Trophoblast cell (in vitro differentiated cells and primary cell): ENCODE data around the gene OPA1.

Experiments used
- DNase-seq, 2 donors: peaks; one replicate each; pipeline ENCODE4 v3.0.0-alpha.2; 2016
- H2AFZ ChIP-seq: 2 replicates; pipeline ENCODE4 v1.6.1; 2013; ENCODE audit warnings: low read length, moderate library complexity, mild to moderate bottlenecking; ENCODE audit not compliant: insufficient read depth, poor library complexity
- H2AK5ac ChIP-seq: 2 replicates; pipeline ENCODE4 v1.6.1; 2013; ENCODE audit warnings: mild to moderate bottlenecking, low read length
- H2BK120ac ChIP-seq: 2 replicates; pipeline ENCODE4 v1.6.1; 2013; ENCODE audit warnings: low read length, mild to moderate bottlenecking, moderate library complexity; ENCODE audit not compliant: insufficient read depth, poor library complexity
- H2BK12ac ChIP-seq: 2 replicates; pipeline ENCODE4 v1.6.1; 2013; ENCODE audit warnings: mild to moderate bottlenecking, low read length, moderate library complexity
- H2BK5ac ChIP-seq: 2 replicates; pipeline ENCODE4 v1.6.1; 2013; ENCODE audit warnings: low read length, low read depth, moderate library complexity, mild to moderate bottlenecking; ENCODE audit not compliant: poor library complexity
- H3K14ac ChIP-seq: 2 replicates; pipeline ENCODE4 v1.6.1; 2013; ENCODE audit warnings: mild to moderate bottlenecking, low read length
- H3K18ac ChIP-seq: 2 replicates; pipeline ENCODE4 v1.6.1; 2013; ENCODE audit warnings: mild to moderate bottlenecking, low read length
- H3K23ac ChIP-seq: 2 replicates; pipeline ENCODE4 v1.6.1; 2013; ENCODE audit warnings: low read length
- H3K27ac ChIP-seq: 2 replicates; pipeline ENCODE4 v1.5.1; 2013; ENCODE audit warnings: low read depth, mild to moderate bottlenecking, inconsistent platforms, low read length, moderate library complexity
- H3K27me3 ChIP-seq: 2 replicates; pipeline ENCODE4 v1.6.1; 2013; ENCODE audit warnings: inconsistent platforms, mild to moderate bottlenecking, low read length, moderate library complexity; ENCODE audit not compliant: insufficient read depth
- H3K36me3 ChIP-seq, 2 experiments: 1 replicate in 1 of 2; 2 replicates in 1 of 2; pipeline ENCODE4 v1.6.1; 2013; ENCODE audit warnings: low read length in 2 of 2, mild to moderate bottlenecking in 2 of 2, moderate library complexity in 1 of 2; ENCODE audit not compliant: insufficient read depth in 2 of 2, control insufficient read depth in 1 of 2
- H3K4ac ChIP-seq: 2 replicates; pipeline ENCODE4 v1.6.1; 2013; ENCODE audit warnings: low read depth, mild to moderate bottlenecking, low read length, moderate library complexity
- H3K4me1 ChIP-seq, 2 experiments: 1 replicate in 1 of 2; 2 replicates in 1 of 2; pipeline ENCODE4 v1.6.1; 2013; ENCODE audit warnings: low read length in 2 of 2, mild to moderate bottlenecking in 2 of 2, moderate library complexity in 1 of 2; ENCODE audit not compliant: insufficient read depth in 2 of 2, control insufficient read depth in 1 of 2
- H3K4me2 ChIP-seq: 2 replicates; pipeline ENCODE4 v1.6.1; 2013; ENCODE audit warnings: inconsistent platforms, mild to moderate bottlenecking, low read length, moderate library complexity
- H3K4me3 ChIP-seq: 2 replicates; pipeline ENCODE4 v1.5.1; 2013; ENCODE audit warnings: mild to moderate bottlenecking, low read depth, low read length, inconsistent platforms
- H3K79me1 ChIP-seq: one replicate; pipeline ENCODE4 v1.6.1; 2013; ENCODE audit warnings: low read length
- H3K79me2 ChIP-seq: 2 replicates; pipeline ENCODE4 v1.6.1; 2013; ENCODE audit warnings: low read length, mild to moderate bottlenecking; ENCODE audit not compliant: control insufficient read depth, insufficient read depth, poor library complexity
- H3K9ac ChIP-seq: 2 replicates; pipeline ENCODE4 v1.6.1; 2013; ENCODE audit warnings: mild to moderate bottlenecking, low read length
- H3K9me3 ChIP-seq: 2 replicates; pipeline ENCODE4 v1.6.1; 2013; ENCODE audit warnings: low read depth, mild to moderate bottlenecking, control low read depth, inconsistent platforms, low read length; ENCODE audit not compliant: insufficient read depth
- H4K12ac ChIP-seq: 2 replicates; pipeline ENCODE4 v1.6.1; 2013; ENCODE audit warnings: low read depth, mild to moderate bottlenecking, low read length, moderate library complexity
- H4K8ac ChIP-seq: 2 replicates; pipeline ENCODE4 v1.6.1; 2013; ENCODE audit warnings: low read depth, mild to moderate bottlenecking, low read length, moderate library complexity
- H4K91ac ChIP-seq: one replicate; pipeline ENCODE4 v1.6.1; 2013; ENCODE audit warnings: low read depth, mild to moderate bottlenecking, low read length, moderate library complexity
- WGBS: extraction: QIAGEN DNeasy Blood & Tissue Kit; methylation state at CpG from one replicate; pipeline ENCODE4 v1.1.7; 2013; ENCODE audit warnings: missing lambda C conversion rate; ENCODE audit not compliant: insufficient read length, insufficient coverage; ENCODE audit errors: extremely low coverage; 5-methylcytosine and 5-hydroxymethylcytosine counted together

OPA1 gene

DNA sequence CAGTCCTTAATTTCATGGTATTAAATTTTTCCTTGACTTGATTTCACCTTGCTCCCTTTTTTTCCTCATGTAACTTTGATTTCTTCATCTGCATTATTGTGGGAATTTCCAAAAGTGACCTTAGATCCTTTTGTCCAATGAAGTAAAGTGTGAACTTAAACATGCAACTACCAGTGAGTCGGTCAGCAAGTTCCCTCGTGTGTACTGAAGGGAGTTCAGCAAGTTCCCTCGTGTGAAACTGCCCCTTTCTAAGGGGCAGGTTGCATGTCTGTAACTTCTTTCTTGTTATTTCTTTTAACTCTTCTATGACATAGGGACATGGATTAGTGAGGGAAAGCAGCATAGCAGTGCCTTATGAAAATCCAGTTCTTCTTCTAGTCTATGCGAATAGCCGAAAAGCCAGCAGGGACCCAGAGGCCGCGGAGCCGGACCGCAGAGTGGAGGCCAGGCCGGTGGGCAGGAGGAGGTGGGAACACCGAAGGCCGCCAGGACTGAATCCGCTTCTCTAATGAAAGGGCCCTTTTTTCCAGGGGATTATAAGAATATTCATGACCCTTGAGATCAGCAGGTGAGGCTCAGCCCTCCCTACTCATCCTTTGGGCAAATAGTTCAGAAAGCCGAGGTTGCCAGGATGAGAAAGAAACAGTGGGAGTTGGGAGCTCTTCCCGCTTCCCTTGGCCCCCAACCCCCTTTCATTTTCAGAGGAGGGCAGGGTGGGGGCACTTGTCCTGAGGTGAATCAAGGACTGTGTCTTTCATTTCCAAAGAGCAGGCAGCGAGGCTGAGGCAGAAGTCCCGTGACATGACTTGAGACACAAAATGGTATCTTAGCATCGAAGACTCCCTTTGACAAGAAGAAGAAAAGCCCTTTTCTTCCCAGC, 117.5 kb downstream of the OPA1 start:
- Histone ChIP-seq H3K18ac (no peak overlapping the region), H2BK5ac (no peak overlapping the region), H3K4me2 (no peak overlapping the region), H3K4me1 (peaks cover 0 to 2% of the 10 kb centered on the region in 2 experiments), H4K12ac (no peak overlapping the region), H2AK5ac (no peak overlapping the region), H3K9me3 (peaks cover 7% of the 10 kb centered on the region), H2AFZ (no peak overlapping the region), H4K8ac (no peak overlapping the region), H2BK12ac (no peak overlapping the region), H2BK120ac (no peak overlapping the region), H3K27ac (no peak overlapping the region), H3K79me1 (no peaks in the 10 kb centered on the region), H3K14ac (no peak overlapping the region), H4K91ac (no peak overlapping the region), H3K9ac (no peak overlapping the region), H3K23ac (no peak overlapping the region), H3K79me2 (no peaks in the 10 kb centered on the region), H3K36me3 (peaks cover 0 to 2% of the 10 kb centered on the region in 2 experiments), H3K4ac (no peak overlapping the region), H3K4me3 (no peak overlapping the region), H3K27me3 (no peaks in the 10 kb centered on the region)
- no peak for DNase-seq
- WGBS = no CpG with 5 or more reads among the region's 18 CpGs

DNA sequence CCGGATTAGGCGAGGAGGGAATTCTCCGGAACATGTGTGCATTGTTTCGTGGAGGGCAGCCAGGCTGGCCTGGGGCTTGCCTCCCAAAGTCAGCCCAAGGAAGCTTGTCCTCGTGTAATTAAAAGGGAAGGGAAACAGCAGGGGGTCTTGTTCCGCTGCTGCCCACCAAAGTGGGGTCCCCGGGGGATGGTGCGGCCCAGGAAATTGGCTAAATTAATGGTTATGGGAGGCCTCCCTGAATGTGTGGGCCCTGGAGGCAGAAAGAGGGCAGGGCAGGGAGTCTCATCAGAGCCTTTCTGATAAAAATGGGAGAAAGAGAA, 118.1 kb downstream of the OPA1 start:
- Histone ChIP-seq H4K12ac (no peak overlapping the region), H3K9ac (no peak overlapping the region)
- no CpG with 5 or more reads among the region's 8 CpGs for WGBS

GRCh38 chr3:193711523-193711963, 118.5 kb downstream of the OPA1 start:
- H3K4me1 ChIP-seq = peaks cover 0 to 2% of the 10 kb centered on the region in 2 experiments
- H2BK5ac ChIP-seq = no peak overlapping the region
- no peak overlapping the region for H3K14ac ChIP-seq

More for the DNA sequence above, 118.1 kb downstream of the OPA1 start:
- H3K18ac ChIP-seq = no peak overlapping the region
- no peak overlapping the region for H4K8ac ChIP-seq
- H2BK120ac ChIP-seq = no peak overlapping the region
- H3K27ac ChIP-seq = no peak overlapping the region
- no peaks in the 10 kb centered on the region for H3K79me2 ChIP-seq
- no peak overlapping the region for H3K4me3 ChIP-seq
- no peak for DNase-seq
- H2AK5ac ChIP-seq = no peak overlapping the region
- no peaks in the 10 kb centered on the region for H3K79me1 ChIP-seq
- no peak overlapping the region for H3K23ac ChIP-seq
- H3K27me3 ChIP-seq = no peaks in the 10 kb centered on the region
- no peak overlapping the region for H2BK12ac ChIP-seq
- no peak overlapping the region for H3K4ac ChIP-seq
- H3K4me1 ChIP-seq = peaks cover 0 to 2% of the 10 kb centered on the region in 2 experiments
- H3K4me2 ChIP-seq = no peak overlapping the region
- peaks cover 9% of the 10 kb centered on the region for H3K9me3 ChIP-seq
- H2BK5ac ChIP-seq = no peak overlapping the region
- H4K91ac ChIP-seq = no peak overlapping the region
- H3K14ac ChIP-seq = no peak overlapping the region
- H2AFZ ChIP-seq = no peak overlapping the region
- H3K36me3 ChIP-seq = peaks cover 0 to 2% of the 10 kb centered on the region in 2 experiments

GRCh38 chr3:193711964-193712598, 119.1 kb downstream of the OPA1 start:
- Histone ChIP-seq H4K8ac (no peak overlapping the region), H3K9me3 (peaks cover 11% of the 10 kb centered on the region)

More at GRCh38 chr3:193711523-193711963, 118.5 kb downstream of the OPA1 start:
- Histone ChIP-seq H4K12ac (no peak overlapping the region), H3K79me2 (no peaks in the 10 kb centered on the region), H2AK5ac (no peak overlapping the region), H3K9ac (no peak overlapping the region), H2AFZ (no peak overlapping the region), H3K4me2 (no peak overlapping the region), H3K79me1 (no peaks in the 10 kb centered on the region), H3K27ac (no peak overlapping the region), H2BK12ac (no peak overlapping the region), H3K23ac (no peak overlapping the region), H2BK120ac (no peak overlapping the region), H3K4me3 (no peak overlapping the region), H3K4ac (no peak overlapping the region), H3K18ac (no peak overlapping the region), H4K91ac (no peak overlapping the region), H4K8ac (no peak overlapping the region), H3K27me3 (no peaks in the 10 kb centered on the region), H3K36me3 (peaks cover 0 to 2% of the 10 kb centered on the region in 2 experiments), H3K9me3 (peaks cover 11% of the 10 kb centered on the region)
- no CpG with 5 or more reads among the region's 9 CpGs for WGBS
- no peak for DNase-seq

More at GRCh38 chr3:193711964-193712598, 119.1 kb downstream of the OPA1 start:
- Histone ChIP-seq H3K14ac (no peak overlapping the region), H4K91ac (no peak overlapping the region), H2BK12ac (no peak overlapping the region), H4K12ac (no peak overlapping the region), H3K79me1 (no peaks in the 10 kb centered on the region), H3K4me2 (no peak overlapping the region), H3K4ac (no peak overlapping the region), H3K36me3 (peaks cover 0 to 2% of the 10 kb centered on the region in 2 experiments), H2BK5ac (no peak overlapping the region), H3K4me1 (peaks cover 0 to 2% of the 10 kb centered on the region in 2 experiments), H2AK5ac (no peak overlapping the region), H3K79me2 (no peaks in the 10 kb centered on the region), H3K9ac (no peak overlapping the region), H2BK120ac (no peak overlapping the region), H2AFZ (no peak overlapping the region), H3K27ac (no peak overlapping the region), H3K23ac (no peak overlapping the region), H3K27me3 (no peaks in the 10 kb centered on the region), H3K4me3 (no peak overlapping the region), H3K18ac (no peak overlapping the region)
- no peak for DNase-seq
- WGBS = no CpG with 5 or more reads among the region's 19 CpGs
